OCI-LY1 (cell line): ENCODE results near the gene GLRB.
"Not testable (repeated sequence)": the region's sequence is repeated elsewhere in the genome, so short reads cannot be mapped to it uniquely, and the experiment has no call there.

ENCODE experiments used
- H2AFZ ChIP-seq: fragments of 200-600 bp; sonication (generic), shearing (Covaris generic); 2 replicates; pipeline ENCODE4 v1.6.0; 2014; ENCODE audit warnings: antibody characterized with exemption, mild to moderate bottlenecking, low read length
- H3F3A ChIP-seq: fragments of 200-600 bp; sonication (generic), shearing (Covaris generic); 2 replicates; pipeline ENCODE4 v1.6.0; 2014; ENCODE audit warnings: mild to moderate bottlenecking, antibody characterized with exemption, low read length, moderate library complexity; ENCODE audit not compliant: insufficient read depth
- H3K27ac ChIP-seq: fragments of 200-600 bp; sonication (generic); 2 replicates; pipeline ENCODE4 v1.5.1; 2014; ENCODE audit warnings: low read length, mixed run types, mild to moderate bottlenecking, low read depth; ENCODE audit not compliant: poor library complexity, severe bottlenecking
- H3K27me3 ChIP-seq: fragments of 200-600 bp; sonication (generic); 2 replicates; pipeline ENCODE4 v1.6.0; 2014; ENCODE audit warnings: antibody characterized with exemption, mild to moderate bottlenecking, low read length, moderate library complexity; ENCODE audit not compliant: insufficient read depth
- H3K36me3 ChIP-seq: fragments of 200-600 bp; sonication (generic); 2 replicates; pipeline ENCODE4 v1.6.1; 2014; ENCODE audit warnings: mild to moderate bottlenecking, antibody characterized with exemption, low read length, moderate library complexity, mixed read lengths; ENCODE audit not compliant: insufficient read depth
- H3K4me1 ChIP-seq: fragments of 200-600 bp; sonication (generic); 2 replicates; pipeline ENCODE4 v1.5.1; 2014; ENCODE audit warnings: mild to moderate bottlenecking, low read length, moderate library complexity; ENCODE audit not compliant: insufficient read depth, severe bottlenecking
- H3K4me2 ChIP-seq: fragments of 200-600 bp; sonication (generic), shearing (Covaris generic); 2 replicates; pipeline ENCODE4 v1.6.1; 2014; ENCODE audit warnings: low read length
- H3K4me3 ChIP-seq: fragments of 200-600 bp; sonication (generic); 2 replicates; pipeline ENCODE4 v1.5.1; 2014; ENCODE audit warnings: low read length, low read depth, mild to moderate bottlenecking, mixed read lengths; ENCODE audit not compliant: poor library complexity, severe bottlenecking
- H3K79me2 ChIP-seq: fragments of 200-600 bp; shearing (Covaris generic); 2 replicates; pipeline ENCODE4 v1.6.1; 2016; ENCODE audit warnings: mixed run types, low read length, mixed read lengths; ENCODE audit not compliant: insufficient read depth
- H3K9ac ChIP-seq: fragments of 200-600 bp; sonication (generic), shearing (Covaris generic); 2 replicates; pipeline ENCODE4 v1.6.1; 2014; ENCODE audit warnings: mild to moderate bottlenecking, low read length, mixed read lengths
- H3K9me2 ChIP-seq: fragments of 200-600 bp; sonication (generic), shearing (Covaris generic); 2 replicates; pipeline ENCODE4 v1.6.1; 2014; ENCODE audit warnings: low read depth, mild to moderate bottlenecking, low read length, mixed read lengths
- H3K9me3 ChIP-seq: fragments of 200-600 bp; shearing (Covaris generic); 2 replicates; pipeline ENCODE4 v1.6.1; 2014; ENCODE audit warnings: low read length, mixed read lengths
- H4K20me1 ChIP-seq: fragments of 200-600 bp; sonication (generic), shearing (Covaris generic); 2 replicates; pipeline ENCODE4 v1.6.0; 2016; ENCODE audit warnings: mild to moderate bottlenecking, low read length; ENCODE audit not compliant: insufficient read depth
- CTCF ChIP-seq: fragments of 200-600 bp; sonication (generic), shearing (Covaris generic); IDR thresholded peaks from 2 replicates; pipeline ENCODE4 v1.5.1; 2017; ENCODE audit warnings: mild to moderate bottlenecking, antibody characterized with exemption, low read length, moderate library complexity, mixed read lengths
- EZH2 ChIP-seq: fragments of 200-600 bp; sonication (generic), shearing (Covaris generic); IDR thresholded peaks from 2 replicates; pipeline ENCODE4 v1.8.0; 2017; ENCODE audit warnings: borderline replicate concordance, mixed run types, mild to moderate bottlenecking, antibody characterized with exemption, low read length, moderate library complexity, mixed read lengths

Gene GLRB

GRCh38 chr4:157172011-157172410 lies 96.1 kb downstream of the GLRB start:
- H3K36me3 ChIP-seq = no peaks in the 10 kb centered on the region
- no peaks in the 10 kb centered on the region for H3K79me2 ChIP-seq
- no peak overlapping the region for H3K27ac ChIP-seq
- H4K20me1 ChIP-seq = no peaks in the 10 kb centered on the region
- H2AFZ ChIP-seq = no peak overlapping the region
- no peak overlapping the region for H3K9ac ChIP-seq
- no peaks in the 10 kb centered on the region for H3K9me2 ChIP-seq
- no peaks in the 10 kb centered on the region for H3K27me3 ChIP-seq
- no peaks in the 10 kb centered on the region for H3K4me1 ChIP-seq
- no peak overlapping the region for H3K4me2 ChIP-seq
- H3K4me3 ChIP-seq = no peak overlapping the region
- TF ChIP-seq CTCF = no peak
- TF ChIP-seq EZH2 = no peak
- no peaks in the 10 kb centered on the region for H3K9me3 ChIP-seq
- H3F3A ChIP-seq = no peaks in the 10 kb centered on the region

GRCh38 chr4:157180268-157180667 lies 104.3 kb downstream of the GLRB start:
- H3K9me3 ChIP-seq, H3K4me1 ChIP-seq, H3K4me2 ChIP-seq, H2AFZ ChIP-seq, H3K9ac ChIP-seq, H3K27ac ChIP-seq, H3F3A ChIP-seq, H3K4me3 ChIP-seq, H4K20me1 ChIP-seq, H3K9me2 ChIP-seq, H3K27me3 ChIP-seq, H3K79me2 ChIP-seq, H3K36me3 ChIP-seq: not testable (repeated sequence)

- no peaks in the 10 kb centered on the region for H3K4me1 ChIP-seq
- H3F3A ChIP-seq = no peaks in the 10 kb centered on the region
- H3K27ac ChIP-seq = no peak overlapping the region
- H3K36me3 ChIP-seq = no peaks in the 10 kb centered on the region
- H3K4me3 ChIP-seq = no peak overlapping the region
- no peaks in the 10 kb centered on the region for H4K20me1 ChIP-seq
- H3K9ac ChIP-seq = no peak overlapping the region
- H3K79me2 ChIP-seq = no peaks in the 10 kb centered on the region
- no peak overlapping the region for H3K4me2 ChIP-seq
- no peaks in the 10 kb centered on the region for H3K27me3 ChIP-seq
- H2AFZ ChIP-seq = no peak overlapping the region
- no peaks in the 10 kb centered on the region for H3K9me3 ChIP-seq
- TF ChIP-seq EZH2 (no peak), CTCF (no peak)
- no peaks in the 10 kb centered on the region for H3K9me2 ChIP-seq
These were observed 108.3 kb downstream of the GLRB start for GRCh38 chr4:157184300-157184699.

GRCh38 chr4:157185363-157185762 lies 109.4 kb downstream of the GLRB start:
- H3K4me2 ChIP-seq = no peak overlapping the region
- no peak overlapping the region for H3K27ac ChIP-seq
- H3K9me2 ChIP-seq = no peaks in the 10 kb centered on the region
- no peaks in the 10 kb centered on the region for H4K20me1 ChIP-seq
- no peak overlapping the region for H3K4me3 ChIP-seq
- H3K36me3 ChIP-seq = no peaks in the 10 kb centered on the region
- no peak overlapping the region for H3K9ac ChIP-seq
- H3K9me3 ChIP-seq = no peaks in the 10 kb centered on the region
- H3K79me2 ChIP-seq = no peaks in the 10 kb centered on the region
- H3K4me1 ChIP-seq = no peaks in the 10 kb centered on the region
- H3K27me3 ChIP-seq = no peaks in the 10 kb centered on the region
- H2AFZ ChIP-seq = no peak overlapping the region
- H3F3A ChIP-seq = no peaks in the 10 kb centered on the region
- TF ChIP-seq CTCF (no peak), EZH2 (no peak)
